K562 (cell line): ENCODE results near the gene BCAN. TPM values are rescaled to one million over a fixed set of nuclear protein-coding genes. Genes with fewer than 3 reads are reported as not detected.

Experiments used
- ARNT ChIP-seq, 2 experiments: fragments of 450-650 bp; IDR thresholded peaks; 2 replicates each; pipeline ENCODE4 v1.6.1; 2016; ENCODE audit warnings: mild to moderate bottlenecking in 1 of 2
- ASH1L ChIP-seq: fragments of 450-650 bp; IDR thresholded peaks from 2 replicates; pipeline ENCODE4 v1.6.1; 2018; ENCODE audit warnings: borderline replicate concordance, mild to moderate bottlenecking, low read depth; ENCODE audit not compliant: partially characterized antibody
- MTA2 ChIP-seq: fragments of 450-650 bp; IDR thresholded peaks from 2 replicates; pipeline ENCODE4 v1.6.1; 2016; ENCODE audit warnings: low read depth
- NR2C1 ChIP-seq, 2 experiments: fragments of 450-650 bp; IDR thresholded peaks; 2 replicates each; pipeline ENCODE4 v1.6.1; 2017; ENCODE audit warnings: mild to moderate bottlenecking in 2 of 2, antibody characterized with exemption in 1 of 2, inconsistent platforms in 1 of 2, missing compliant biosample characterization in 1 of 2, missing genetic modification characterization in 1 of 2
- PYGO2 ChIP-seq: fragments of 450-650 bp; IDR thresholded peaks from 2 replicates; pipeline ENCODE4 v1.6.1; 2016; ENCODE audit warnings: mild to moderate bottlenecking, missing genetic modification characterization, moderate library complexity, missing compliant biosample characterization
- RFX7 ChIP-seq: fragments of 250-450 bp; sonication (Bioruptor Pico); IDR thresholded peaks from 2 replicates; pipeline ENCODE4 v1.5.1; 2021; ENCODE audit warnings: mild to moderate bottlenecking
- SMAD4 ChIP-seq: fragments of 250-450 bp; sonication (Bioruptor Pico); conservative IDR thresholded peaks from 2 replicates; pipeline ENCODE4 v1.8.0; 2021; ENCODE audit warnings: inconsistent platforms, mild to moderate bottlenecking, moderate library complexity
- TCF7L2 ChIP-seq: fragments of 150-350 bp; IDR thresholded peaks from 2 replicates; pipeline ENCODE4 v1.6.1; 2016; ENCODE audit warnings: low read depth, mild to moderate bottlenecking, low read length, moderate library complexity
- ZFPM2 ChIP-seq: fragments of 250-450 bp; sonication (Bioruptor Pico); IDR thresholded peaks from 2 replicates; pipeline ENCODE4 v1.5.1; 2022; ENCODE audit warnings: mild to moderate bottlenecking
- ZNF174 ChIP-seq: fragments of 250-450 bp; sonication (Bioruptor Pico); IDR thresholded peaks from 2 replicates; pipeline ENCODE4 v1.4.0; 2020; ENCODE audit warnings: mild to moderate bottlenecking
- polyA plus RNA-seq, 8 experiments: library from polyadenylated mRNA; depleted of rRNA in 4 of 8; stranded (reverse) in 5 of 8; unstranded in 3 of 8; fragments of >200 nt; fragmentation: Nextera tagmentation in 2 of 8; fragmentation: Illumina TruSeq in 1 of 8; extraction: Ambion mirVana in 2 of 8; extraction: Trizol in 1 of 8; gene quantifications; 2 replicates each; pipeline versions ENCODE4 v1.2.1 to v1.2.3, GENCODE V29; 2011 to 2014; ENCODE audit warnings: inconsistent platforms in 1 of 8, missing spikeins in 1 of 8
- total RNA-seq, 7 experiments: library from RNA; depleted of rRNA in 6 of 7; stranded (reverse); fragments of >200 nt in 6 of 7; fragmentation: Illumina TruSeq in 2 of 7; extraction: Trizol in 2 of 7; gene quantifications; 2 replicates each; pipeline versions ENCODE4 v1.2.1 to v1.2.3, GENCODE V29; 2011 to 2021; ENCODE audit warnings: low replicate concordance in 1 of 7
- TF ChIP-seq, protein P1 (sequence below): fragments of 250-450 bp; sonication (Bioruptor Pico); IDR thresholded peaks from 2 replicates; pipeline ENCODE4 v1.4.0; 2020
- TF ChIP-seq, protein P2 (sequence below): fragments of 450-650 bp; IDR thresholded peaks from 2 replicates; pipeline ENCODE4 v1.6.1; 2018; ENCODE audit warnings: mild to moderate bottlenecking, low read depth; ENCODE audit not compliant: partially characterized antibody
- TF ChIP-seq, protein P3 (sequence below): fragments of 150-350 bp; IDR thresholded peaks from 2 replicates; pipeline ENCODE4 v1.6.1; 2014; ENCODE audit warnings: low read depth, mild to moderate bottlenecking, low read length, borderline replicate concordance
- TF ChIP-seq, protein P4 (sequence below): fragments of 450-650 bp; IDR thresholded peaks from 2 replicates; pipeline ENCODE4 v1.6.1; 2017; ENCODE audit warnings: mild to moderate bottlenecking, moderate library complexity

BCAN gene
- total and polyA plus RNA-seq, 9 of the 15 experiments (the other 6 are each of a cell fraction or from before 2014, with no cell fraction given): 0.04 to 0.33 (median 0.14) TPM; not detected in 5

DNA sequence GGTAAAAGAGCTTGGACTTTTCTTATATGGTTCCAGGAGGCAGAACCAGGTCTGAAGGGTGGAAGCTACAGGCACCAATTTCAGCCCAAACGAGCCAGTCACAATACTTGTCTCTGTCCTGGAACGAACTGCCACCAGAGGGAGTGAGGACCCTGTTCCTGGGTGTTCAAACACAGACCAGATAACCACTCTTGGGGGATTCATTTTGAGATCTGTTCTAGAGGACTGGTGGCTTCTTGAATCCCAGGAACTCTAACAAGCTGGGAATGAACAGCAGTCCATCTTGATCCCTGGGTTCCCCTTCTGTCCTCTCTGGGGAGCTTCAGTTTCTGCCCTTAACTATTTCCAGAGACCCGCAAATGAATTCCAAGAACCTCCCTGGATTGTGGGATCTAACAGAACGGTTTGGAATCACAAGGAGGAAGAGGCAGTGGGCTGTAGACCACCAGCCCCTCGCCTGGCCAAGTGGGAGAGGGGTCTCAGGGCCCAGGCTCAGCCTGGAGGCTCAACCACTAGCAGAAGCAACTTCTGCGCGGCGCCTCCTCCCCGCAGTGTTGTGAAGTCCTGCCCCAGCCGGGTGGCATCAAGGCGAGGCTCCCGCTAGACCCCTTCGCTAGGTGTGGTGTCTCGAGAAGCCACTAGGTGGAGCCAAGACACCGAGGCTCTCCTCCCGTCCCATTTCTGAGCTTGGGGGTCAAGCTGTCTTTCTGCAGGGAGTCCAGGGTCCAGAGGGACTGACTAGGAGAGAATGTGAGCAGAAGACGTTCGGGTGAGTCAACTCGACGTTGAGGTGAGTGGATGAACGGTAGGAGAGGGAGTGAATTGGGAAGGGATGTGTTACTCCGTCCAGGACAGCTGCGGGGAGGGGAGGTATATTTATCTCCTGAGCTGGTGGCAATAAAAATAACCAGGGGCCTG, 47.4 kb downstream of the BCAN start (continued):
- TF ChIP-seq, protein P1, sequence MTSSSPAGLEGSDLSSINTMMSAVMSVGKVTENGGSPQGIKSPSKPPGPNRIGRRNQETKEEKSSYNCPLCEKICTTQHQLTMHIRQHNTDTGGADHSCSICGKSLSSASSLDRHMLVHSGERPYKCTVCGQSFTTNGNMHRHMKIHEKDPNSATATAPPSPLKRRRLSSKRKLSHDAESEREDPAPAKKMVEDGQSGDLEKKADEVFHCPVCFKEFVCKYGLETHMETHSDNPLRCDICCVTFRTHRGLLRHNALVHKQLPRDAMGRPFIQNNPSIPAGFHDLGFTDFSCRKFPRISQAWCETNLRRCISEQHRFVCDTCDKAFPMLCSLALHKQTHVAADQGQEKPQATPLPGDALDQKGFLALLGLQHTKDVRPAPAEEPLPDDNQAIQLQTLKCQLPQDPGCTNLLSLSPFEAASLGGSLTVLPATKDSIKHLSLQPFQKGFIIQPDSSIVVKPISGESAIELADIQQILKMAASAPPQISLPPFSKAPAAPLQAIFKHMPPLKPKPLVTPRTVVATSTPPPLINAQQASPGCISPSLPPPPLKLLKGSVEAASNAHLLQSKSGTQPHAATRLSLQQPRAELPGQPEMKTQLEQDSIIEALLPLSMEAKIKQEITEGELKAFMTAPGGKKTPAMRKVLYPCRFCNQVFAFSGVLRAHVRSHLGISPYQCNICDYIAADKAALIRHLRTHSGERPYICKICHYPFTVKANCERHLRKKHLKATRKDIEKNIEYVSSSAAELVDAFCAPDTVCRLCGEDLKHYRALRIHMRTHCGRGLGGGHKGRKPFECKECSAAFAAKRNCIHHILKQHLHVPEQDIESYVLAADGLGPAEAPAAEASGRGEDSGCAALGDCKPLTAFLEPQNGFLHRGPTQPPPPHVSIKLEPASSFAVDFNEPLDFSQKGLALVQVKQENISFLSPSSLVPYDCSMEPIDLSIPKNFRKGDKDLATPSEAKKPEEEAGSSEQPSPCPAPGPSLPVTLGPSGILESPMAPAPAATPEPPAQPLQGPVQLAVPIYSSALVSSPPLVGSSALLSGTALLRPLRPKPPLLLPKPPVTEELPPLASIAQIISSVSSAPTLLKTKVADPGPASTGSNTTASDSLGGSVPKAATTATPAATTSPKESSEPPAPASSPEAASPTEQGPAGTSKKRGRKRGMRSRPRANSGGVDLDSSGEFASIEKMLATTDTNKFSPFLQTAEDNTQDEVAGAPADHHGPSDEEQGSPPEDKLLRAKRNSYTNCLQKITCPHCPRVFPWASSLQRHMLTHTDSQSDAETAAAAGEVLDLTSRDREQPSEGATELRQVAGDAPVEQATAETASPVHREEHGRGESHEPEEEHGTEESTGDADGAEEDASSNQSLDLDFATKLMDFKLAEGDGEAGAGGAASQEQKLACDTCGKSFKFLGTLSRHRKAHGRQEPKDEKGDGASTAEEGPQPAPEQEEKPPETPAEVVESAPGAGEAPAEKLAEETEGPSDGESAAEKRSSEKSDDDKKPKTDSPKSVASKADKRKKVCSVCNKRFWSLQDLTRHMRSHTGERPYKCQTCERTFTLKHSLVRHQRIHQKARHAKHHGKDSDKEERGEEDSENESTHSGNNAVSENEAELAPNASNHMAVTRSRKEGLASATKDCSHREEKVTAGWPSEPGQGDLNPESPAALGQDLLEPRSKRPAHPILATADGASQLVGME (CRISPR knock-in tag): no peak
- TF ChIP-seq PYGO2 (tag) (no peak), TCF7L2 (no peak), NR2C1 (IDR thresholded peaks at IDR 0.05) (no peak), NR2C1 (tag; IDR thresholded peaks at IDR 0.05) (no peak), ZFPM2 (CRISPR knock-in tag) (no peak), MTA2 (no peak), ARNT (IDR thresholded peaks at IDR 0.05) (peak in 1 of 2 experiments; percentile 21; a peak in 1 of 4 replicates), RFX7 (no peak), SMAD4 (CRISPR knock-in tag) (no peak; the same call in 1 of the 2 replicates), ASH1L (no peak), ZNF174 (no peak)
- TF ChIP-seq, protein P2, sequence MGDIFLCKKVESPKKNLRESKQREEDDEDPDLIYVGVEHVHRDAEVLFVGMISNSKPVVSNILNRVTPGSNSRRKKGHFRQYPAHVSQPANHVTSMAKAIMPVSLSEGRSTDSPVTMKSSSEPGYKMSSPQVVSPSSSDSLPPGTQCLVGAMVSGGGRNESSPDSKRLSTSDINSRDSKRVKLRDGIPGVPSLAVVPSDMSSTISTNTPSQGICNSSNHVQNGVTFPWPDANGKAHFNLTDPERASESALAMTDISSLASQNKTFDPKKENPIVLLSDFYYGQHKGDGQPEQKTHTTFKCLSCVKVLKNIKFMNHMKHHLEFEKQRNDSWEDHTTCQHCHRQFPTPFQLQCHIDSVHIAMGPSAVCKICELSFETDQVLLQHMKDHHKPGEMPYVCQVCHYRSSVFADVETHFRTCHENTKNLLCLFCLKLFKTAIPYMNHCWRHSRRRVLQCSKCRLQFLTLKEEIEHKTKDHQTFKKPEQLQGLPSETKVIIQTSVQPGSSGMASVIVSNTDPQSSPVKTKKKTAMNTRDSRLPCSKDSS: no peak
- TF ChIP-seq, protein P3, sequence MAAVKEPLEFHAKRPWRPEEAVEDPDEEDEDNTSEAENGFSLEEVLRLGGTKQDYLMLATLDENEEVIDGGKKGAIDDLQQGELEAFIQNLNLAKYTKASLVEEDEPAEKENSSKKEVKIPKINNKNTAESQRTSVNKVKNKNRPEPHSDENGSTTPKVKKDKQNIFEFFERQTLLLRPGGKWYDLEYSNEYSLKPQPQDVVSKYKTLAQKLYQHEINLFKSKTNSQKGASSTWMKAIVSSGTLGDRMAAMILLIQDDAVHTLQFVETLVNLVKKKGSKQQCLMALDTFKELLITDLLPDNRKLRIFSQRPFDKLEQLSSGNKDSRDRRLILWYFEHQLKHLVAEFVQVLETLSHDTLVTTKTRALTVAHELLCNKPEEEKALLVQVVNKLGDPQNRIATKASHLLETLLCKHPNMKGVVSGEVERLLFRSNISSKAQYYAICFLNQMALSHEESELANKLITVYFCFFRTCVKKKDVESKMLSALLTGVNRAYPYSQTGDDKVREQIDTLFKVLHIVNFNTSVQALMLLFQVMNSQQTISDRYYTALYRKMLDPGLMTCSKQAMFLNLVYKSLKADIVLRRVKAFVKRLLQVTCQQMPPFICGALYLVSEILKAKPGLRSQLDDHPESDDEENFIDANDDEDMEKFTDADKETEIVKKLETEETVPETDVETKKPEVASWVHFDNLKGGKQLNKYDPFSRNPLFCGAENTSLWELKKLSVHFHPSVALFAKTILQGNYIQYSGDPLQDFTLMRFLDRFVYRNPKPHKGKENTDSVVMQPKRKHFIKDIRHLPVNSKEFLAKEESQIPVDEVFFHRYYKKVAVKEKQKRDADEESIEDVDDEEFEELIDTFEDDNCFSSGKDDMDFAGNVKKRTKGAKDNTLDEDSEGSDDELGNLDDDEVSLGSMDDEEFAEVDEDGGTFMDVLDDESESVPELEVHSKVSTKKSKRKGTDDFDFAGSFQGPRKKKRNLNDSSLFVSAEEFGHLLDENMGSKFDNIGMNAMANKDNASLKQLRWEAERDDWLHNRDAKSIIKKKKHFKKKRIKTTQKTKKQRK: no peak
- TF ChIP-seq, protein P4, sequence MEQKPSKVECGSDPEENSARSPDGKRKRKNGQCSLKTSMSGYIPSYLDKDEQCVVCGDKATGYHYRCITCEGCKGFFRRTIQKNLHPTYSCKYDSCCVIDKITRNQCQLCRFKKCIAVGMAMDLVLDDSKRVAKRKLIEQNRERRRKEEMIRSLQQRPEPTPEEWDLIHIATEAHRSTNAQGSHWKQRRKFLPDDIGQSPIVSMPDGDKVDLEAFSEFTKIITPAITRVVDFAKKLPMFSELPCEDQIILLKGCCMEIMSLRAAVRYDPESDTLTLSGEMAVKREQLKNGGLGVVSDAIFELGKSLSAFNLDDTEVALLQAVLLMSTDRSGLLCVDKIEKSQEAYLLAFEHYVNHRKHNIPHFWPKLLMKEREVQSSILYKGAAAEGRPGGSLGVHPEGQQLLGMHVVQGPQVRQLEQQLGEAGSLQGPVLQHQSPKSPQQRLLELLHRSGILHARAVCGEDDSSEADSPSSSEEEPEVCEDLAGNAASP: no peak
